HEK293 (cell line): ENCODE measurements around the gene ELK4.

Experiments
- CTCF ChIA-PET: fragments of 350-600 bp; formaldehyde crosslinking; extraction: SDS; loops from one replicate; lab custom pipeline; 2021; ENCODE audit warnings: antibody characterized with exemption; lab: Yijun Ruan, JAX
- POLR2A ChIA-PET: fragments of 300-600 bp; formaldehyde crosslinking; extraction: SDS; loops from one replicate; lab custom pipeline; 2020; ENCODE audit warnings: antibody characterized with exemption, inconsistent platforms; lab: Yijun Ruan, JAX
- H3K27ac ChIP-seq: fragments of 200-500 bp; sonication (Bioruptor generic); 2 replicates; pipeline ENCODE4 v1.5.1; 2014; ENCODE audit warnings: low read depth, low read length, control low read depth, inconsistent platforms; ENCODE audit errors: extremely low read depth
- H3K36me3 ChIP-seq, 2 experiments: fragments of 200-500 bp in 1 of 2; sonication (Bioruptor generic) in 1 of 2; 1 replicate in 1 of 2; 2 replicates in 1 of 2; pipeline ENCODE4 v1.5.1; 2014 to 2017; ENCODE audit warnings: inconsistent platforms in 2 of 2, low read length in 2 of 2; ENCODE audit not compliant: control insufficient read depth in 2 of 2, insufficient read depth in 1 of 2
- H3K4me1 ChIP-seq: fragments of 200-500 bp; sonication (Bioruptor generic); 2 replicates; pipeline ENCODE4 v1.5.1; 2014; ENCODE audit warnings: mild to moderate bottlenecking, low read length, inconsistent platforms; ENCODE audit not compliant: control insufficient read depth, insufficient read depth
- H3K4me3 ChIP-seq: 2 replicates; pipeline ENCODE4 v1.5.1; 2011; ENCODE audit warnings: low read depth, mild to moderate bottlenecking, control low read depth, low read length, moderate library complexity
- H3K9me3 ChIP-seq: fragments of 200-500 bp; sonication (Bioruptor generic); 2 replicates; pipeline ENCODE4 v1.5.1; 2014; ENCODE audit warnings: low read depth, low read length, inconsistent platforms; ENCODE audit not compliant: control insufficient read depth, insufficient read depth
- HOXD13 ChIP-seq: sonication (generic); formaldehyde crosslinking; IDR thresholded peaks from 2 replicates; pipeline ENCODE4 v1.8.0; 2022; ENCODE audit warnings: missing genetic modification reagents, borderline replicate concordance
- SP2 ChIP-seq: fragments of 450-650 bp; formaldehyde crosslinking; IDR thresholded peaks from 2 replicates; pipeline ENCODE4 v1.5.1; 2016; ENCODE audit warnings: missing biosample characterization, missing genetic modification characterization
- WT1 ChIP-seq: fragments of 450-650 bp; formaldehyde crosslinking; IDR thresholded peaks from 2 replicates; pipeline ENCODE4 v1.5.1; 2016; ENCODE audit warnings: missing biosample characterization, missing genetic modification characterization
- YY1 ChIP-seq: fragments of 450-650 bp; formaldehyde crosslinking; IDR thresholded peaks from 2 replicates; pipeline ENCODE4 v1.5.1; 2018; ENCODE audit warnings: missing biosample characterization, missing genetic modification characterization
- ZNF138 ChIP-seq: fragments of 450-650 bp; formaldehyde crosslinking; IDR thresholded peaks from 2 replicates; pipeline ENCODE4 v1.5.1; 2016; ENCODE audit warnings: missing biosample characterization, missing genetic modification characterization, borderline replicate concordance
- ZNF211 ChIP-seq: fragments of 450-650 bp; formaldehyde crosslinking; IDR thresholded peaks from 2 replicates; pipeline ENCODE4 v1.5.1; 2016; ENCODE audit warnings: low read depth, missing biosample characterization, missing genetic modification characterization
- ZNF214 ChIP-seq: fragments of 450-650 bp; formaldehyde crosslinking; IDR thresholded peaks from 2 replicates; pipeline ENCODE4 v1.5.1; 2017; ENCODE audit warnings: missing biosample characterization, mild to moderate bottlenecking, missing genetic modification characterization, borderline replicate concordance
- ZNF221 ChIP-seq: fragments of 450-650 bp; formaldehyde crosslinking; IDR thresholded peaks from 2 replicates; pipeline ENCODE4 v1.5.1; 2017; ENCODE audit warnings: missing biosample characterization, missing genetic modification characterization, borderline replicate concordance
- ZNF274 ChIP-seq, 2 experiments: fragments of 200-500 bp in 1 of 2; fragments of 450-650 bp in 1 of 2; sonication (Bioruptor generic) in 1 of 2; formaldehyde crosslinking in 1 of 2; IDR thresholded peaks; 2 replicates each; pipeline versions ENCODE4 v1.5.1 to v1.6.1; 2014 to 2016; ENCODE audit warnings: borderline replicate concordance in 1 of 2, inconsistent platforms in 1 of 2, low read length in 1 of 2, missing biosample characterization in 1 of 2, missing genetic modification characterization in 1 of 2
- ZNF416 ChIP-seq: fragments of 450-650 bp; formaldehyde crosslinking; IDR thresholded peaks from 2 replicates; pipeline ENCODE4 v1.5.1; 2016; ENCODE audit warnings: missing biosample characterization, missing genetic modification characterization
- ZNF501 ChIP-seq: fragments of 450-650 bp; formaldehyde crosslinking; IDR thresholded peaks from 2 replicates; pipeline ENCODE4 v1.5.1; 2016; ENCODE audit warnings: missing biosample characterization, missing genetic modification characterization
- ZNF521 ChIP-seq: fragments of 450-650 bp; formaldehyde crosslinking; IDR thresholded peaks from 2 replicates; pipeline ENCODE4 v1.5.1; 2017; ENCODE audit warnings: missing biosample characterization, mild to moderate bottlenecking, missing genetic modification characterization
- ZNF530 ChIP-seq: fragments of 450-650 bp; formaldehyde crosslinking; IDR thresholded peaks from 2 replicates; pipeline ENCODE4 v1.5.1; 2016; ENCODE audit warnings: low read depth, missing biosample characterization, missing genetic modification characterization
- ZNF777 ChIP-seq: fragments of 450-650 bp; formaldehyde crosslinking; IDR thresholded peaks from 2 replicates; pipeline ENCODE4 v1.5.1; 2017; ENCODE audit warnings: missing biosample characterization, missing genetic modification characterization, borderline replicate concordance
- TF ChIP-seq, protein P1 (sequence below): fragments of 450-650 bp; formaldehyde crosslinking; IDR thresholded peaks from 2 replicates; pipeline ENCODE4 v1.5.1; 2016; ENCODE audit warnings: missing biosample characterization, missing genetic modification characterization
- TF ChIP-seq, protein P2 (sequence below): fragments of 450-650 bp; formaldehyde crosslinking; IDR thresholded peaks from 2 replicates; pipeline ENCODE4 v1.5.1; 2016; ENCODE audit warnings: missing biosample characterization, missing genetic modification characterization
- TF ChIP-seq, protein P3 (sequence below): fragments of 450-650 bp; formaldehyde crosslinking; IDR thresholded peaks from 2 replicates; pipeline ENCODE4 v1.5.1; 2017; ENCODE audit warnings: missing biosample characterization, missing genetic modification characterization
- TF ChIP-seq, protein P4 (sequence below): fragments of 450-650 bp; formaldehyde crosslinking; IDR thresholded peaks from 2 replicates; pipeline ENCODE4 v1.5.1; 2017; ENCODE audit warnings: missing biosample characterization, missing genetic modification characterization

Gene ELK4

DNA sequence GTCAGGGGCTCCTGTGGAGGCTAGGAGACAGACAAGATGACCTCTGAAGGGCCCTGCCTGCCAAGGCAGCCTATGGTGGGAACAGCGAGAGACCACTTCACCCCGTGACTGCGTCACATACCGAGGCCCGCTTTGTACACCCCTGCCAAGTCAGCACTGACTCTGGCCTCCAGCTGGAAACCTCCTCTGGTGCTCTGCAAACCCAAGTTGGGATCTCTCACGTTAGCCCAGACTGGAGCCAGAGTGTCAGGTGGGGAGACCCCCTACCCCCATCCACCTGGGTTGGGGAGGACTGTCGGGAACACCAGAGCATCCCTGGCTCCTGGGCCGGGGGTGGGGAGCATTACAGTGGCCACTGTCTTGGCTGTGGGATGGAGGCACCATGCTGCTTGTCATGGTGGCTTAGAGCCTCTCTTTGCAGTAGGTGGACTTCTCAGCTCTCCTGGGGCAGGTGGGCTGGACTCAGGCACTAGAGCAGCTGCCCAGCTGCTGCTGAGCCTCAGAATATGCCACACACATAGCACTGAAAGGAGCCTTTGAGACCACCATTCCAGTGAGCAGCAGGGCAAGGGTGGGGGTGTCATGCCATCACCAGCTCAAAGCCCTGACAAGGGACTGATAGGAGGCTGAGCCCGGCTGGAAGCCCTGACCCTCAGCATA, 50.4 kb downstream of the ELK4 start (continued):
- TF ChIP-seq, protein P1, sequence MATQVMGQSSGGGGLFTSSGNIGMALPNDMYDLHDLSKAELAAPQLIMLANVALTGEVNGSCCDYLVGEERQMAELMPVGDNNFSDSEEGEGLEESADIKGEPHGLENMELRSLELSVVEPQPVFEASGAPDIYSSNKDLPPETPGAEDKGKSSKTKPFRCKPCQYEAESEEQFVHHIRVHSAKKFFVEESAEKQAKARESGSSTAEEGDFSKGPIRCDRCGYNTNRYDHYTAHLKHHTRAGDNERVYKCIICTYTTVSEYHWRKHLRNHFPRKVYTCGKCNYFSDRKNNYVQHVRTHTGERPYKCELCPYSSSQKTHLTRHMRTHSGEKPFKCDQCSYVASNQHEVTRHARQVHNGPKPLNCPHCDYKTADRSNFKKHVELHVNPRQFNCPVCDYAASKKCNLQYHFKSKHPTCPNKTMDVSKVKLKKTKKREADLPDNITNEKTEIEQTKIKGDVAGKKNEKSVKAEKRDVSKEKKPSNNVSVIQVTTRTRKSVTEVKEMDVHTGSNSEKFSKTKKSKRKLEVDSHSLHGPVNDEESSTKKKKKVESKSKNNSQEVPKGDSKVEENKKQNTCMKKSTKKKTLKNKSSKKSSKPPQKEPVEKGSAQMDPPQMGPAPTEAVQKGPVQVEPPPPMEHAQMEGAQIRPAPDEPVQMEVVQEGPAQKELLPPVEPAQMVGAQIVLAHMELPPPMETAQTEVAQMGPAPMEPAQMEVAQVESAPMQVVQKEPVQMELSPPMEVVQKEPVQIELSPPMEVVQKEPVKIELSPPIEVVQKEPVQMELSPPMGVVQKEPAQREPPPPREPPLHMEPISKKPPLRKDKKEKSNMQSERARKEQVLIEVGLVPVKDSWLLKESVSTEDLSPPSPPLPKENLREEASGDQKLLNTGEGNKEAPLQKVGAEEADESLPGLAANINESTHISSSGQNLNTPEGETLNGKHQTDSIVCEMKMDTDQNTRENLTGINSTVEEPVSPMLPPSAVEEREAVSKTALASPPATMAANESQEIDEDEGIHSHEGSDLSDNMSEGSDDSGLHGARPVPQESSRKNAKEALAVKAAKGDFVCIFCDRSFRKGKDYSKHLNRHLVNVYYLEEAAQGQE (tag by site-specific recombination), result no peak
- TF ChIP-seq YY1 (tag by site-specific recombination), result no peak

DNA sequence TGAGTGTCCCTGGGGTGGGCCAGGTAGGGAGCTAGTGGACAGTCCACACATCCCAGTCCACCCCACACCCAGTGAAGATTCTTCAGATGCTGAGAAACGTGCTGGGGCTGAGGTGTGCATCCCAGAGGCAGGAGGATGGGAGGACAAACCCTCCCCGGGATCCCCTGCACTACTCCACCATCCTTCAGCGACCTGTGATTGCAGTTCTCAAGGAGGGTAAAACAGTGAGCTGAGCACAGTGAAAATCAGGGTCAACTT, 51.0 kb downstream of the ELK4 start:
- POLR2A ChIA-PET, result no interaction called here
- no peak overlapping the region for H3K27ac ChIP-seq
- CTCF ChIA-PET, result interaction anchor here (1.4 kb wide), 1 partner anchor 78 kb away, joined by 4 read pairs; no protein-coding TSS in a partner anchor
- no peaks in the 10 kb centered on the region for H3K4me1 ChIP-seq
- H3K9me3 ChIP-seq, result no peaks in the 10 kb centered on the region
- H3K36me3 ChIP-seq, result no peaks in the 10 kb centered on the region
- TF ChIP-seq ZNF138 (tag by site-specific recombination) (no peak), HOXD13 (no peak), ZNF777 (tag by site-specific recombination) (no peak)
- H3K4me3 ChIP-seq, result no peak overlapping the region

DNA sequence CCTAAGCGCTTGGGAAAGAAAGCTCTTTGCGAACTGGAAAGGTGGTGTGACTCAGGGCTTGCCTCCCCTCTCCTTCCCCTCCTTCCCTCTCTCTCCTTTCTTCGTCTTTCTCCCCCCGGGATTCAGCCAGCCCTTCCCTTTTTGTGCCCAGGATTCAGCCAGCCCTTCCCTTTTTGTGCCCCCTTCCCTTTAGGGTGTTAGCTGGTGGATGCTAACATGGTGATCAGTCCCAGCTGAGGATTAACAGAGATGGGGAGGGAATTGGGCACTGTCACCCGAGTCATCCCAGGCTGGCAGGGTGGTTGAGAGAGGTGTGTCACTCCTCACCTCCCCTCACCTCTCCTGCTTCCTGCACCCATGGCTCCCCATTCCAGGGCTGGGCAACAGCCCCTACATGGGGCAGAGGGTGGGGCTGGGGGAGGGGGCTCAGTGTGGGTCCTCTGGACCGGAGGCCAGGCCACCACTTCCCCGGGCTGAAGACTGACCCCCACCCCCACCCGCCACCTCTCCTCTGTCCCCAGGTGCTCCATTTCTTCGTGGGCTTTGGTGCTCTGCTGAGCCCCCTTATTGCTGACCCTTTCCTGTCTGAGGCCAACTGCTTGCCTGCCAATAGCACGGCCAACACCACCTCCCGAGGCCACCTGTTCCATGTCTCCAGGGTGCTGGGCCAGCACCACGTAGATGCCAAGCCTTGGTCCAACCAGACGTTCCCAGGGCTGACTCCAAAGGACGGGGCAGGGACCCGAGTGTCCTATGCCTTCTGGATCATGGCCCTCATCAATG, 51.5 kb downstream of the ELK4 start:
- Histone ChIP-seq H3K27ac (no peak overlapping the region), H3K36me3 (no peaks in the 10 kb centered on the region), H3K9me3 (no peaks in the 10 kb centered on the region), H3K4me3 (no peak overlapping the region), H3K4me1 (no peaks in the 10 kb centered on the region)
- TF ChIP-seq, protein P2, sequence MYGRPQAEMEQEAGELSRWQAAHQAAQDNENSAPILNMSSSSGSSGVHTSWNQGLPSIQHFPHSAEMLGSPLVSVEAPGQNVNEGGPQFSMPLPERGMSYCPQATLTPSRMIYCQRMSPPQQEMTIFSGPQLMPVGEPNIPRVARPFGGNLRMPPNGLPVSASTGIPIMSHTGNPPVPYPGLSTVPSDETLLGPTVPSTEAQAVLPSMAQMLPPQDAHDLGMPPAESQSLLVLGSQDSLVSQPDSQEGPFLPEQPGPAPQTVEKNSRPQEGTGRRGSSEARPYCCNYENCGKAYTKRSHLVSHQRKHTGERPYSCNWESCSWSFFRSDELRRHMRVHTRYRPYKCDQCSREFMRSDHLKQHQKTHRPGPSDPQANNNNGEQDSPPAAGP, result peak; percentile 79
- TF ChIP-seq, protein P3, sequence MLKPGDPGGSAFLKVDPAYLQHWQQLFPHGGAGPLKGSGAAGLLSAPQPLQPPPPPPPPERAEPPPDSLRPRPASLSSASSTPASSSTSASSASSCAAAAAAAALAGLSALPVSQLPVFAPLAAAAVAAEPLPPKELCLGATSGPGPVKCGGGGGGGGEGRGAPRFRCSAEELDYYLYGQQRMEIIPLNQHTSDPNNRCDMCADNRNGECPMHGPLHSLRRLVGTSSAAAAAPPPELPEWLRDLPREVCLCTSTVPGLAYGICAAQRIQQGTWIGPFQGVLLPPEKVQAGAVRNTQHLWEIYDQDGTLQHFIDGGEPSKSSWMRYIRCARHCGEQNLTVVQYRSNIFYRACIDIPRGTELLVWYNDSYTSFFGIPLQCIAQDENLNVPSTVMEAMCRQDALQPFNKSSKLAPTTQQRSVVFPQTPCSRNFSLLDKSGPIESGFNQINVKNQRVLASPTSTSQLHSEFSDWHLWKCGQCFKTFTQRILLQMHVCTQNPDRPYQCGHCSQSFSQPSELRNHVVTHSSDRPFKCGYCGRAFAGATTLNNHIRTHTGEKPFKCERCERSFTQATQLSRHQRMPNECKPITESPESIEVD, result no peak
- ChIA-PET CTCF (interaction anchor here (0.7 to 1.0 kb wide), 2 partner anchors 8 to 1130 kb away, joined by 3 read pairs; no protein-coding TSS in a partner anchor), POLR2A (no interaction called here)

DNA sequence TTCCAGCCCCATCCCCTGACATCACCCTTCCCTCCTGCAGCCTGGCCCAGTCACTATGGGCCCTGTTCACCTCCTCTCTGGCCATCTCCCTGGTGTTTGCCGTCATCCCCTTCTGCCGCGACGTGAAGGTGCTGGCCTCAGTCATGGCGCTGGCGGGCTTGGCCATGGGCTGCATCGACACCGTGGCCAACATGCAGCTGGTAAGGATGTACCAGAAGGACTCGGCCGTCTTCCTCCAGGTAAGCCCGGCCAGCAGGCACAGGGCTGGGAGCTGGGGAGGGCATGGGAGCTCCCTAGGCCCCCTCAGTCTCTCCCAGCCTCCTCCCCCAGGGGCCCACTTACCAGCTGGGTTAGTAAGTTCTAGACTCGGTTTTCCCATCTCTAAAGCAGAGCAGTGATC, 52.1 kb downstream of the ELK4 start:
- Histone ChIP-seq H3K36me3 (no peaks in the 10 kb centered on the region), H3K4me3 (no peak overlapping the region), H3K9me3 (no peaks in the 10 kb centered on the region), H3K27ac (no peak overlapping the region), H3K4me1 (no peaks in the 10 kb centered on the region)
- POLR2A ChIA-PET, result no interaction called here
- no peak for TF ChIP-seq ZNF416 (tag by site-specific recombination)
- TF ChIP-seq ZNF501, result no peak
- no peak for TF ChIP-seq WT1
- TF ChIP-seq ZNF221 (tag by site-specific recombination), result no peak
- TF ChIP-seq ZNF530 (tag by site-specific recombination), result no peak
- TF ChIP-seq, protein P4, sequence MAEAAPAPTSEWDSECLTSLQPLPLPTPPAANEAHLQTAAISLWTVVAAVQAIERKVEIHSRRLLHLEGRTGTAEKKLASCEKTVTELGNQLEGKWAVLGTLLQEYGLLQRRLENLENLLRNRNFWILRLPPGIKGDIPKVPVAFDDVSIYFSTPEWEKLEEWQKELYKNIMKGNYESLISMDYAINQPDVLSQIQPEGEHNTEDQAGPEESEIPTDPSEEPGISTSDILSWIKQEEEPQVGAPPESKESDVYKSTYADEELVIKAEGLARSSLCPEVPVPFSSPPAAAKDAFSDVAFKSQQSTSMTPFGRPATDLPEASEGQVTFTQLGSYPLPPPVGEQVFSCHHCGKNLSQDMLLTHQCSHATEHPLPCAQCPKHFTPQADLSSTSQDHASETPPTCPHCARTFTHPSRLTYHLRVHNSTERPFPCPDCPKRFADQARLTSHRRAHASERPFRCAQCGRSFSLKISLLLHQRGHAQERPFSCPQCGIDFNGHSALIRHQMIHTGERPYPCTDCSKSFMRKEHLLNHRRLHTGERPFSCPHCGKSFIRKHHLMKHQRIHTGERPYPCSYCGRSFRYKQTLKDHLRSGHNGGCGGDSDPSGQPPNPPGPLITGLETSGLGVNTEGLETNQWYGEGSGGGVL (tag by site-specific recombination), result no peak
- no peak for TF ChIP-seq ZNF274 (IDR thresholded peaks at IDR 0.05; ENCODE audit: low read length)
- no peak for TF ChIP-seq ZNF274 (tag by site-specific recombination; IDR thresholded peaks at IDR 0.05; ENCODE audit: borderline replicate concordance)
- no peak for TF ChIP-seq ZNF521
- no peak for TF ChIP-seq SP2 (tag by site-specific recombination)
- TF ChIP-seq ZNF211 (tag by site-specific recombination), result no peak
- TF ChIP-seq ZNF214 (tag by site-specific recombination), result no peak
- TF ChIP-seq, all 188 proteins: peak for 0
- CTCF ChIA-PET, result interaction anchor here (0.7 to 1.4 kb wide), 3 partner anchors 9 to 1129 kb away, joined by 3 read pairs; no protein-coding TSS in a partner anchor
